Lower leg skin (tissue), 4 donors: ENCODE results near the gene ADARB1. TPM values are rescaled to one million over a fixed set of nuclear protein-coding genes. Genes with fewer than 3 reads are reported as not detected.

Experiments used
- DNase-seq, 2 donors: peaks; one replicate each; pipeline ENCODE4 v3.0.0-alpha.2; 2019; ENCODE audit warnings: low spot score in 2 of 2
- H3K4me3 ChIP-seq: fragments of 200-600 bp; sonication (generic); 2 replicates; pipeline ENCODE4 v1.5.1; 2017; ENCODE audit warnings: mild to moderate bottlenecking, low read depth; ENCODE audit not compliant: poor library complexity, severe bottlenecking
- CTCF ChIP-seq, 3 donors: fragments of 450-650 bp; IDR thresholded peaks; one replicate each; pipeline ENCODE4 v1.5.1; 2016; ENCODE audit warnings: antibody characterized with exemption in 3 of 3, mild to moderate bottlenecking in 3 of 3, moderate library complexity in 2 of 3
- POLR2A ChIP-seq, 2 donors: fragments of 450-650 bp; IDR thresholded peaks; one replicate each; pipeline ENCODE4 v1.6.1; 2016 to 2017; ENCODE audit warnings: antibody characterized with exemption in 2 of 2, mild to moderate bottlenecking in 1 of 2, moderate library complexity in 1 of 2
- WGBS, 2 donors: methylation state at CpG; one replicate each; pipeline ENCODE4 v1.1.5; 2018; 5-methylcytosine and 5-hydroxymethylcytosine counted together
- intact Hi-C: fragments of 100-400 bp; cut with DNase I; formaldehyde crosslinking; loops from one replicate; pipeline ENCODE4 v1.15.0; 2023; ENCODE audit warnings: low total_unique reads
- total RNA-seq, 4 donors: library from RNA; depleted of rRNA; stranded (reverse); fragments of >200 nt; gene quantifications; one replicate each; pipeline ENCODE4 v1.1.0, GENCODE V29; 2016

The ADARB1 gene
- total RNA-seq, 4 donors from 2014 or later = 14.6 to 21.9 (median 16.6) TPM

DNA sequence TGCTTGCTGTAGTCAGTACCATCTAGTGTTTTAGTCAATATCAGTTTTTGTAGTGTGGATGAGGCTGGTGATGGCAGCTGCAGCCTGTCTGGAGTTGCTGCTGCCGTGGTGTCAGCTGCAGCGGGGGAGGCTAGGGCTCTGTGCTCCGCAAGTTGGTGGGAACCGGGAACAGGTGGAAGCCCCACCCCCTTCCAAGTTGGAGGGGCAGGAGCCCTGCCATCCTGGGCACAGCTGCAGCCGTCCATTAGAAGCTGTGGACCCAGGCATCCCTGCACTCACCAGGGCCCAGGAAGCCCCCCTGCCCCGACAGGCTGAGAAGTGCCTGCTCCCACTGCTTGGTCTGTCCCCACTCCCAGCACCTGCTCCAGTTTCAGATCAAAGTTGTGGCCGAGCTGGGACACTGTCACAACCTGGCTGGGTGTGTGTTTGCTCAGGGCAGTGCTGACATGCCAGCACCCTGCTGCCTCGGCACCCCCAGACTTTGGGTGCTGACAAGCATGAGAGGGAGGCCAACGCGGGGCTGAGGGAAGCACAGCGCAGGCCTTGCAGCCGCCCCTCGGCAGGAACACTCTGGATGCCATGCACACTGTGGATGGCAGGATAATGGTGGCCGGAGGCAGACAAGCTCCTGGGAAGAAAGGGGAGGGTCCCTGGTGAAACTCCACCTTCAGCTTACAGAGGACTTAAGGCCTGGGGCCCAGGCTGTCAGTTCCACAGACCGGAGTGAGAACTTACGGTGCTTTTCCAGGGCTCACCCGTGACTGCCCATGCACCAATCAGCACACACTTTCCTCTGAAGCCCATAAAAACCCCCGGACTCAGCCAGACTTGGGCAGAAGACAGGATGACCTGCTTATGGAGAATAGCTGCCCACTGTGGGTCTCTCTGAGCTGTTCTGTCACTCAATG is 86.9 kb downstream of the ADARB1 start:
- no peak overlapping the region for H3K4me3 ChIP-seq
- no peak for TF ChIP-seq CTCF (IDR thresholded peaks at IDR 0.05)
- TF ChIP-seq POLR2A (IDR thresholded peaks at IDR 0.05) = no peak
- intact Hi-C loops = no loop called here
- DNase-seq = peak in 1 of 2 donors; percentile 78
- 88 to 90% methylated on average over 16 to 17 of the region's 18 CpGs for WGBS, 2 donors

DNA sequence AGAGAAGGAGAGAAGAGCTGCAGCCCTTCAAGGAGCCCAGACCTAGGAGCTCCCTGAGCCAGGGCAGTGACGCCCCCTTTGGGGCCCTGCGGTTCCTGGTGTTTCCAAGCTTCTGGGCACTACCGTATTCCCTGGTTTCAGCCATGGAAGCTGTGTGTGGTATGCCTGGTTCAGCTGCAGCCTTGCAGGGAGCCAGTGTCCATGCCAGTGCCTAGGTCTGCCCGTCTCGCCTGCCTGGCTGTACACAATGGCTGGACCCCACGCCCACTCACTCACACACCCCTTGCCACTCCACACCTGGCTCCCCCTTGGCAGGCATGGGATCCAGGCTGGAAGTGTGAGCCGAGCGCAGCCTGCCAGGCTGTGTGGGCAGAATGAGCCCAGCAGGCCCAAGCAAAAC is 87.7 kb downstream of the ADARB1 start:
- H3K4me3 ChIP-seq = no peak overlapping the region
- no peak for TF ChIP-seq POLR2A (IDR thresholded peaks at IDR 0.05)
- intact Hi-C loops = no loop called here
- DNase-seq = peak in 1 of 2 donors; percentile 6
- 85 to 90% methylated on average over 8 of the region's 8 CpGs for WGBS, 2 donors

GRCh38 chr21:45162809-45163208 is 88.4 kb downstream of the ADARB1 start:
- no peak overlapping the region for H3K4me3 ChIP-seq
- intact Hi-C loops = no loop called here
- TF ChIP-seq POLR2A (IDR thresholded peaks at IDR 0.05) = no peak
- no peak for TF ChIP-seq CTCF (IDR thresholded peaks at IDR 0.05)
- 86 to 95% methylated on average over 5 of the region's 5 CpGs for WGBS, 2 donors
- peak in 1 of 2 donors; percentile 76 for DNase-seq

GRCh38 chr21:45163413-45164123 is 89.2 kb downstream of the ADARB1 start:
- no peak overlapping the region for H3K4me3 ChIP-seq
- no peak for DNase-seq
- TF ChIP-seq CTCF (IDR thresholded peaks at IDR 0.05) (no peak), POLR2A (IDR thresholded peaks at IDR 0.05) (no peak)
- intact Hi-C loops = no loop called here
- WGBS, 2 donors = 90 to 95% methylated on average over 10 of the region's 12 CpGs

DNA sequence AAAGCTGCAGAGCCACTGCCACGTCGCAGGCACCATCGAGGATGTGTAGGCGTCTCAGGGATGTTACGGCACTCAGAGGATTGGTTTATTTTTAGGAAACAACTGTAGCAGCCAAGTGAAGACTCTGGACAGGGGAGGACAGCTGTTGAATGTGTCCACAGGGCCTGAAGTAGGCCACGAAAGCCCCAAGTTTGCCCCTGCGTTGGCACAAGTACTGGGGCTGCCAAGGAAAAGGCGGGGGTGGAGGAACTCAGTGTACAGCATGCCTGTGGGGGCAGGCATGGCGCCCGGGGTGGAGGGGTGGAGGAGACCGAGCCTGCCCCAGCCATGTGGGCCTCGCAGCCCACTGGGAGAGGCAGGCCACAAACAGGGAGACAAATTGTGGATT is 89.7 kb downstream of the ADARB1 start:
- H3K4me3 ChIP-seq = no peak overlapping the region
- TF ChIP-seq CTCF (IDR thresholded peaks at IDR 0.05) = no peak
- intact Hi-C loops = no loop called here
- WGBS, 2 donors = 60 to 63% methylated on average over 12 of the region's 12 CpGs
- DNase-seq = no peak

DNA sequence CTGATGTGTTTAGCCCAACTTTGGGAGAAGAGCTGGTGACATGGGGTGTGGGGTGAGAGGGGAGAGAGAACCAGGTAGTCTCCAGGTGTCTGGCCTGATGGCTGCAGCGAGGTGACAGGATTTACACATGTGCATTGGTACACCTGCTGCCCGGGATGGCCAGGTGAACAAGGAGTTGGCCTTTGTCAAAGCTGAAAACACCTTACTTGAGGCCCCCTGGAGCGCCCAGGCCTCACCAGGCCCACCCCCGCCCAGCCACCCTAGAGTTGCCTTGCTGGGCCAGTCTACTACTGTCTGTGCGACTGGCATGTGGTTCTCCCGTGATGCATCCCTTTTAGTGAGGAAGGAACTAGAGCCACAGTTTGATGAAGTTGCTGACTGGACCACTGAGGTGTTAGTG is 90.5 kb downstream of the ADARB1 start:
- intact Hi-C loops = no loop called here
- TF ChIP-seq POLR2A (IDR thresholded peaks at IDR 0.05) (no peak), CTCF (IDR thresholded peaks at IDR 0.05) (no peak)
- WGBS, 2 donors = 88 to 89% methylated on average over 6 of the region's 6 CpGs
- no peak overlapping the region for H3K4me3 ChIP-seq
- no peak for DNase-seq
